Cardiac fibroblast (primary cell): ENCODE measurements around the gene LRIG1.

Source experiments
- DNase-seq, 2 donors: peaks; one replicate each; pipeline versions ENCODE4 v3.0.0 to v3.0.0-alpha.2; 2010; ENCODE audit warnings: low read depth in 2 of 2
- H3K4me3 ChIP-seq, 2 donors: replicated peaks in 1 of 2; 1 replicate in 1 of 2; 2 replicates in 1 of 2; pipeline ENCODE4 v1.5.1; 2011; ENCODE audit warnings: low read depth in 2 of 2, low read length in 2 of 2, mild to moderate bottlenecking in 2 of 2, moderate library complexity in 1 of 2
- CTCF ChIP-seq: IDR thresholded peaks from one replicate; pipeline ENCODE4 v1.5.1; 2011; ENCODE audit warnings: low read depth, mild to moderate bottlenecking, low read length, inconsistent platforms

Gene LRIG1

GRCh38 chr3:66536791-66537190 lies 36.0 kb upstream of the LRIG1 start:
- no peak for DNase-seq
- TF ChIP-seq CTCF: no peak
- H3K4me3 ChIP-seq: no peak overlapping the region

GRCh38 chr3:66534304-66534845 lies 33.6 kb upstream of the LRIG1 start:
- TF ChIP-seq CTCF: no peak
- DNase-seq: no peak
- no peak overlapping the region for H3K4me3 ChIP-seq

DNA sequence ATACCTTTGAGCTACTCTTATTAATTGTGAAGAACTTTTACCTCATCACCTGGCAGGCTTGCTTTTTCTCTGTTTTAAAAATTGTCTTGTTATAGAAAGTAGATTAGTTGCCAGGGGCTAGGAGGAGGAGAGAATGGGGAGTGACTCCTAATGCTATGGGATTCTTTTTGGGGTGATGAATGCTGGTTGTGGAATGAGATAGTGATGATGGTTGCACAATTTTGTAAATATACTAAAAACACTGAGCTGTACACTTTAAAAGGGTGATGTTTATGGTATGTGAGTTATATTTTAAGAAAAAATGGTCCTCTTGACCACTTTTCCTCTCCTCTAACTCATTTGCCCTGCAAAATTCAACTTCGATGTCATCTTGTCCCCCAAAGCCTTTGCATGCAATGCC lies 31.8 kb upstream of the LRIG1 start:
- no peak overlapping the region for H3K4me3 ChIP-seq
- no peak for TF ChIP-seq CTCF
- no peak for DNase-seq

DNA sequence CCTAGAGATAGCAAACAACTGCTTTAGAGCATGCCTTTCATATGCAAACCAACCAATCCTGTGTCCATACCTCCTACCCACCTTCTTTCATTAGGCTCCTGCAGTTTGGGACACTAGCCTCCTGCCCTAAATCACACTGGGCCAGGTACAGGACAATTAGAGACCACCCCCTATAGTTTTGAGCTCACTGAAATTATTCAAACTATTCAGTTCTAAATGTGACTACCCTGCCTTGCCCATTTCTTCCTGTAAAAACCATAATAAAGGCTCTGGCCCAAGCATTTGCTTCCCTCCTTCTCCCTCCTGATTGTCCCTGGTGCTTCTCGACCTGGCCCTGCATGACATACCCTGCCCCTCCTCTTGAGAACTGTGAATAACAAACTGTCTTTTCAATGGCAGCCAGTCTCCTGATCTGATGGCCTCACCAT lies 31.4 kb upstream of the LRIG1 start:
- DNase-seq: no peak
- TF ChIP-seq CTCF: no peak

DNA sequence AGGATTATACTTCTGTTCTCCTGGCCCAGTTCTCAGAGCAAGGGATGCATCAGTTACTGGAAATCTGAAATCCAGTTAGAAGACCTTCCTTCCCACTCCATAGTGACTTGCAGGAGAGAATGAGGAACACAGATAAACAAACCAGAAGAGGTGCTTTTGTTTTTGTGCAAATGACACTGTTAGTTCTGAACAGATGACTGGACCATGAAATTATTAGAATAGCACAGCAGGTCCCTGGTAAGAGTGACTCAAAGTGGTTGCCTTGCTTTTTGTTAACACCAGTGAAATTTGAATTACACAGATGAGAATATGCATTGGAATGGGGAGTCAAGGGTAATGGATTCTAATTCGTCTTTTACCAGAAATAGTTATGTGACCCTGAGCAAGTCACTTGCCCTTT lies 30.4 kb upstream of the LRIG1 start:
- DNase-seq: no peak
- no peak overlapping the region for H3K4me3 ChIP-seq
- no peak for TF ChIP-seq CTCF

More for the DNA sequence above, 31.4 kb upstream of the LRIG1 start:
- no peak overlapping the region for H3K4me3 ChIP-seq

- DNase-seq: no peak
- no peak overlapping the region for H3K4me3 ChIP-seq
- TF ChIP-seq CTCF: no peak
Observed at GRCh38 chr3:66527246-66527645, 26.4 kb upstream of the LRIG1 start.

- no peak for TF ChIP-seq CTCF
- no peak for DNase-seq
- H3K4me3 ChIP-seq: no peak overlapping the region
Observed at GRCh38 chr3:66525771-66526170, 24.9 kb upstream of the LRIG1 start.
